GM12878 (cell line): ENCODE measurements around the gene ZNF18. TPM values are rescaled to one million over a fixed set of nuclear protein-coding genes. Genes with fewer than 3 reads are reported as not detected.

Source experiments
- CREB1 ChIP-seq: IDR thresholded peaks from 2 replicates; pipeline ENCODE4 v1.6.1; 2012; ENCODE audit warnings: low read depth, mild to moderate bottlenecking, inconsistent platforms
- PAX8 ChIP-seq: fragments of 450-650 bp; IDR thresholded peaks from 2 replicates; pipeline ENCODE4 v1.6.1; 2017; ENCODE audit warnings: mild to moderate bottlenecking, moderate library complexity
- SMAD1 ChIP-seq: fragments of 450-650 bp; IDR thresholded peaks from 2 replicates; pipeline ENCODE4 v1.6.1; 2018; ENCODE audit warnings: mild to moderate bottlenecking, low read depth; ENCODE audit not compliant: partially characterized antibody
- SRF ChIP-seq, 2 experiments: IDR thresholded peaks; 2 replicates each; pipeline ENCODE4 v1.6.1; 2011; ENCODE audit warnings: low read depth in 2 of 2, low read length in 2 of 2, mild to moderate bottlenecking in 1 of 2, moderate library complexity in 1 of 2
- SUPT20H ChIP-seq: IDR thresholded peaks from 2 replicates; pipeline ENCODE4 v1.6.1; 2011; ENCODE audit warnings: low read depth, mild to moderate bottlenecking, low read length, moderate library complexity, borderline replicate concordance; ENCODE audit not compliant: control insufficient read depth
- polyA plus RNA-seq, 11 experiments: library from polyadenylated mRNA; depleted of rRNA in 4 of 11; unstranded in 6 of 11; stranded (reverse) in 5 of 11; fragments of >200 nt; fragmentation: Nextera tagmentation in 4 of 11; fragmentation: Illumina TruSeq in 1 of 11; extraction: Ambion mirVana in 4 of 11; extraction: Trizol in 1 of 11; gene quantifications; 1 replicate in 1 of 11; 2 replicates in 10 of 11; pipeline versions ENCODE4 v1.2.1 to v1.2.3, GENCODE V29; 2011 to 2016; ENCODE audit warnings: inconsistent platforms in 2 of 11, missing spikeins in 2 of 11, low read depth in 1 of 11
- total RNA-seq, 4 experiments: library from RNA; depleted of rRNA in 3 of 4; stranded (reverse); fragments of >200 nt in 3 of 4; fragmentation: Illumina TruSeq in 1 of 4; extraction: Trizol in 1 of 4; gene quantifications; 2 replicates each; pipeline versions ENCODE4 v1.2.1 to v1.2.3, GENCODE V29; 2013 to 2021
- TF ChIP-seq, protein P1 (sequence below): IDR thresholded peaks from 2 replicates; pipeline ENCODE4 v1.6.1; 2012; ENCODE audit warnings: mild to moderate bottlenecking, low read depth, low read length
- TF ChIP-seq, protein P2 (sequence below): fragments of 450-650 bp; IDR thresholded peaks from 2 replicates; pipeline ENCODE4 v1.6.1; 2016; ENCODE audit warnings: mild to moderate bottlenecking, moderate library complexity, borderline replicate concordance

Gene ZNF18
- total and polyA plus RNA-seq, 10 of the 15 experiments (the other 5 are each of a cell fraction or from before 2014, with no cell fraction given): 4.6 to 10.2 (median 9.1) TPM

GRCh38 chr17:12043702-12044101 lies 46.4 kb upstream of the ZNF18 start (continued):
- TF ChIP-seq, protein P1, sequence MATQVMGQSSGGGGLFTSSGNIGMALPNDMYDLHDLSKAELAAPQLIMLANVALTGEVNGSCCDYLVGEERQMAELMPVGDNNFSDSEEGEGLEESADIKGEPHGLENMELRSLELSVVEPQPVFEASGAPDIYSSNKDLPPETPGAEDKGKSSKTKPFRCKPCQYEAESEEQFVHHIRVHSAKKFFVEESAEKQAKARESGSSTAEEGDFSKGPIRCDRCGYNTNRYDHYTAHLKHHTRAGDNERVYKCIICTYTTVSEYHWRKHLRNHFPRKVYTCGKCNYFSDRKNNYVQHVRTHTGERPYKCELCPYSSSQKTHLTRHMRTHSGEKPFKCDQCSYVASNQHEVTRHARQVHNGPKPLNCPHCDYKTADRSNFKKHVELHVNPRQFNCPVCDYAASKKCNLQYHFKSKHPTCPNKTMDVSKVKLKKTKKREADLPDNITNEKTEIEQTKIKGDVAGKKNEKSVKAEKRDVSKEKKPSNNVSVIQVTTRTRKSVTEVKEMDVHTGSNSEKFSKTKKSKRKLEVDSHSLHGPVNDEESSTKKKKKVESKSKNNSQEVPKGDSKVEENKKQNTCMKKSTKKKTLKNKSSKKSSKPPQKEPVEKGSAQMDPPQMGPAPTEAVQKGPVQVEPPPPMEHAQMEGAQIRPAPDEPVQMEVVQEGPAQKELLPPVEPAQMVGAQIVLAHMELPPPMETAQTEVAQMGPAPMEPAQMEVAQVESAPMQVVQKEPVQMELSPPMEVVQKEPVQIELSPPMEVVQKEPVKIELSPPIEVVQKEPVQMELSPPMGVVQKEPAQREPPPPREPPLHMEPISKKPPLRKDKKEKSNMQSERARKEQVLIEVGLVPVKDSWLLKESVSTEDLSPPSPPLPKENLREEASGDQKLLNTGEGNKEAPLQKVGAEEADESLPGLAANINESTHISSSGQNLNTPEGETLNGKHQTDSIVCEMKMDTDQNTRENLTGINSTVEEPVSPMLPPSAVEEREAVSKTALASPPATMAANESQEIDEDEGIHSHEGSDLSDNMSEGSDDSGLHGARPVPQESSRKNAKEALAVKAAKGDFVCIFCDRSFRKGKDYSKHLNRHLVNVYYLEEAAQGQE: no peak
- TF ChIP-seq CREB1: no peak
- TF ChIP-seq PAX8: no peak
- TF ChIP-seq, protein P2, sequence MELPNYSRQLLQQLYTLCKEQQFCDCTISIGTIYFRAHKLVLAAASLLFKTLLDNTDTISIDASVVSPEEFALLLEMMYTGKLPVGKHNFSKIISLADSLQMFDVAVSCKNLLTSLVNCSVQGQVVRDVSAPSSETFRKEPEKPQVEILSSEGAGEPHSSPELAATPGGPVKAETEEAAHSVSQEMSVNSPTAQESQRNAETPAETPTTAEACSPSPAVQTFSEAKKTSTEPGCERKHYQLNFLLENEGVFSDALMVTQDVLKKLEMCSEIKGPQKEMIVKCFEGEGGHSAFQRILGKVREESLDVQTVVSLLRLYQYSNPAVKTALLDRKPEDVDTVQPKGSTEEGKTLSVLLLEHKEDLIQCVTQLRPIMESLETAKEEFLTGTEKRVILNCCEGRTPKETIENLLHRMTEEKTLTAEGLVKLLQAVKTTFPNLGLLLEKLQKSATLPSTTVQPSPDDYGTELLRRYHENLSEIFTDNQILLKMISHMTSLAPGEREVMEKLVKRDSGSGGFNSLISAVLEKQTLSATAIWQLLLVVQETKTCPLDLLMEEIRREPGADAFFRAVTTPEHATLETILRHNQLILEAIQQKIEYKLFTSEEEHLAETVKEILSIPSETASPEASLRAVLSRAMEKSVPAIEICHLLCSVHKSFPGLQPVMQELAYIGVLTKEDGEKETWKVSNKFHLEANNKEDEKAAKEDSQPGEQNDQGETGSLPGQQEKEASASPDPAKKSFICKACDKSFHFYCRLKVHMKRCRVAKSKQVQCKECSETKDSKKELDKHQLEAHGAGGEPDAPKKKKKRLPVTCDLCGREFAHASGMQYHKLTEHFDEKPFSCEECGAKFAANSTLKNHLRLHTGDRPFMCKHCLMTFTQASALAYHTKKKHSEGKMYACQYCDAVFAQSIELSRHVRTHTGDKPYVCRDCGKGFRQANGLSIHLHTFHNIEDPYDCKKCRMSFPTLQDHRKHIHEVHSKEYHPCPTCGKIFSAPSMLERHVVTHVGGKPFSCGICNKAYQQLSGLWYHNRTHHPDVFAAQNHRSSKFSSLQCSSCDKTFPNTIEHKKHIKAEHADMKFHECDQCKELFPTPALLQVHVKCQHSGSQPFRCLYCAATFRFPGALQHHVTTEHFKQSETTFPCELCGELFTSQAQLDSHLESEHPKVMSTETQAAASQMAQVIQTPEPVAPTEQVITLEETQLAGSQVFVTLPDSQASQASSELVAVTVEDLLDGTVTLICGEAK: no peak
- TF ChIP-seq SMAD1: no peak
- TF ChIP-seq SUPT20H: no peak
- no peak for TF ChIP-seq SRF (IDR thresholded peaks at IDR 0.05; ENCODE audit: low read depth in 2 of 2, low read length in 2 of 2)
